ENCODE measurements around the gene SLC19A2. TPM values are rescaled to one million over a fixed set of nuclear protein-coding genes. Genes with fewer than 3 reads are reported as not detected.

The SLC19A2 gene
- total RNA-seq, 1 donor from 2014 or later = 6.1 TPM

- Mint-ChIP-seq H3K9me3 (ENCODE audit: unreplicated experiment) (no peaks in the 10 kb centered on the region), H3K4me1 (ENCODE audit: unreplicated experiment) (peaks cover 4% of the 10 kb centered on the region), H3K4me3 (ENCODE audit: unreplicated experiment) (peak overlapping the region; percentile 22), H3K36me3 (ENCODE audit: low read depth, unreplicated experiment) (no peaks in the 10 kb centered on the region), H3K27ac (ENCODE audit: unreplicated experiment) (no peak overlapping the region), H3K27me3 (ENCODE audit: unreplicated experiment) (no peaks in the 10 kb centered on the region)
- peak; percentile 7 for DNase-seq (ENCODE audit: low spot score)
- TF ChIP-seq CTCF (IDR thresholded peaks at IDR 0.05; ENCODE audit: unreplicated experiment) = no peak
Observed at GRCh38 chr1:169460191-169460833, 25.4 kb downstream of the SLC19A2 start.

- Mint-ChIP-seq H3K4me3 (ENCODE audit: unreplicated experiment) (no peak overlapping the region), H3K27ac (ENCODE audit: unreplicated experiment) (no peak overlapping the region), H3K4me1 (ENCODE audit: unreplicated experiment) (peaks cover 4% of the 10 kb centered on the region), H3K27me3 (ENCODE audit: unreplicated experiment) (no peaks in the 10 kb centered on the region), H3K36me3 (ENCODE audit: low read depth, unreplicated experiment) (no peaks in the 10 kb centered on the region), H3K9me3 (ENCODE audit: unreplicated experiment) (no peaks in the 10 kb centered on the region)
- TF ChIP-seq CTCF (IDR thresholded peaks at IDR 0.05; ENCODE audit: unreplicated experiment) = no peak
- DNase-seq (ENCODE audit: low spot score) = no peak
Observed at GRCh38 chr1:169457443-169457842, 28.3 kb downstream of the SLC19A2 start.

- no peaks in the 10 kb centered on the region for H3K36me3 Mint-ChIP-seq (ENCODE audit: low read depth, unreplicated experiment)
- TF ChIP-seq CTCF (IDR thresholded peaks at IDR 0.05; ENCODE audit: unreplicated experiment) = no peak
- no peaks in the 10 kb centered on the region for H3K27me3 Mint-ChIP-seq (ENCODE audit: unreplicated experiment)
- no peaks in the 10 kb centered on the region for H3K9me3 Mint-ChIP-seq (ENCODE audit: unreplicated experiment)
- H3K4me3 Mint-ChIP-seq (ENCODE audit: unreplicated experiment) = no peak overlapping the region
- H3K27ac Mint-ChIP-seq (ENCODE audit: unreplicated experiment) = no peak overlapping the region
- H3K4me1 Mint-ChIP-seq (ENCODE audit: unreplicated experiment) = no peaks in the 10 kb centered on the region
- no peak for DNase-seq (ENCODE audit: low spot score)
Observed at GRCh38 chr1:169456029-169456428, 29.7 kb downstream of the SLC19A2 start.

- H3K4me3 Mint-ChIP-seq (ENCODE audit: unreplicated experiment) = no peak overlapping the region
- no peak for DNase-seq (ENCODE audit: low spot score)
- no peak for TF ChIP-seq CTCF (IDR thresholded peaks at IDR 0.05; ENCODE audit: unreplicated experiment)
- H3K4me1 Mint-ChIP-seq (ENCODE audit: unreplicated experiment) = no peaks in the 10 kb centered on the region
- no peak overlapping the region for H3K27ac Mint-ChIP-seq (ENCODE audit: unreplicated experiment)
- H3K9me3 Mint-ChIP-seq (ENCODE audit: unreplicated experiment) = no peaks in the 10 kb centered on the region
- no peaks in the 10 kb centered on the region for H3K36me3 Mint-ChIP-seq (ENCODE audit: low read depth, unreplicated experiment)
- no peaks in the 10 kb centered on the region for H3K27me3 Mint-ChIP-seq (ENCODE audit: unreplicated experiment)
Observed at GRCh38 chr1:169452921-169453320, 32.8 kb downstream of the SLC19A2 start.

- Mint-ChIP-seq H3K4me1 (ENCODE audit: unreplicated experiment) (no peaks in the 10 kb centered on the region), H3K27me3 (ENCODE audit: unreplicated experiment) (no peaks in the 10 kb centered on the region), H3K36me3 (ENCODE audit: low read depth, unreplicated experiment) (no peaks in the 10 kb centered on the region), H3K4me3 (ENCODE audit: unreplicated experiment) (no peak overlapping the region), H3K9me3 (ENCODE audit: unreplicated experiment) (no peaks in the 10 kb centered on the region), H3K27ac (ENCODE audit: unreplicated experiment) (no peak overlapping the region)
- no peak for TF ChIP-seq CTCF (IDR thresholded peaks at IDR 0.05; ENCODE audit: unreplicated experiment)
- DNase-seq (ENCODE audit: low spot score) = no peak
Observed at GRCh38 chr1:169451218-169451824, 34.4 kb downstream of the SLC19A2 start.

Data from endothelial cell (in vitro differentiated cells).